ENCODE results near the gene TNPO3.

TNPO3 gene

GRCh38 chr7:128928882-128929788, 125.8 kb downstream of the TNPO3 start:
- no peak for TF ChIP-seq CTCF (IDR thresholded peaks at IDR 0.05; ENCODE audit: control insufficient read depth, extremely low read depth, insufficient read depth)
- no peak overlapping the region for H3K4me3 ChIP-seq (ENCODE audit: low read depth, low read length)
- no peak for DNase-seq (ENCODE audit: low read depth)

GRCh38 chr7:128928159-128928813, 126.6 kb downstream of the TNPO3 start:
- DNase-seq (ENCODE audit: low read depth): no peak
- no peak overlapping the region for H3K4me3 ChIP-seq (ENCODE audit: low read depth, low read length)
- no peak for TF ChIP-seq CTCF (IDR thresholded peaks at IDR 0.05; ENCODE audit: control insufficient read depth, extremely low read depth, insufficient read depth)

GRCh38 chr7:128924707-128925588, 130.0 kb downstream of the TNPO3 start:
- DNase-seq (ENCODE audit: low read depth): no peak
- H3K4me3 ChIP-seq (ENCODE audit: low read depth, low read length): no peak overlapping the region
- TF ChIP-seq CTCF (IDR thresholded peaks at IDR 0.05; ENCODE audit: control insufficient read depth, extremely low read depth, insufficient read depth): no peak

GRCh38 chr7:128923411-128923800, 131.5 kb downstream of the TNPO3 start:
- DNase-seq (ENCODE audit: low read depth): no peak
- no peak for TF ChIP-seq CTCF (IDR thresholded peaks at IDR 0.05; ENCODE audit: control insufficient read depth, extremely low read depth, insufficient read depth)

GRCh38 chr7:128922496-128923410, 132.2 kb downstream of the TNPO3 start:
- H3K4me3 ChIP-seq (ENCODE audit: low read depth, low read length): no peak overlapping the region
- TF ChIP-seq CTCF (IDR thresholded peaks at IDR 0.05; ENCODE audit: control insufficient read depth, extremely low read depth, insufficient read depth): no peak
- DNase-seq (ENCODE audit: low read depth): no peak

More at GRCh38 chr7:128923411-128923800, 131.5 kb downstream of the TNPO3 start:
- no peak overlapping the region for H3K4me3 ChIP-seq (ENCODE audit: low read depth, low read length)
